Breast epithelium (tissue), 3 donors: ENCODE measurements around the gene LDHA.

Experiments
- POLR2A ChIP-seq: fragments of 450-650 bp; IDR thresholded peaks from one replicate; pipeline ENCODE4 v1.6.1; 2016; ENCODE audit warnings: antibody characterized with exemption, mild to moderate bottlenecking, moderate library complexity
- POLR2AphosphoS5 ChIP-seq, 3 donors: sonication (generic); formaldehyde crosslinking; IDR thresholded peaks; one replicate each; pipeline ENCODE4 v1.6.1; 2017; ENCODE audit warnings: antibody characterized with exemption in 3 of 3
- TF ChIP-seq, protein P1 (sequence below), 3 donors: fragments of 450-650 bp; IDR thresholded peaks; one replicate each; pipeline ENCODE4 v1.5.1; 2016 to 2017; ENCODE audit warnings: antibody characterized with exemption in 3 of 3, mild to moderate bottlenecking in 3 of 3, moderate library complexity in 3 of 3

DNA sequence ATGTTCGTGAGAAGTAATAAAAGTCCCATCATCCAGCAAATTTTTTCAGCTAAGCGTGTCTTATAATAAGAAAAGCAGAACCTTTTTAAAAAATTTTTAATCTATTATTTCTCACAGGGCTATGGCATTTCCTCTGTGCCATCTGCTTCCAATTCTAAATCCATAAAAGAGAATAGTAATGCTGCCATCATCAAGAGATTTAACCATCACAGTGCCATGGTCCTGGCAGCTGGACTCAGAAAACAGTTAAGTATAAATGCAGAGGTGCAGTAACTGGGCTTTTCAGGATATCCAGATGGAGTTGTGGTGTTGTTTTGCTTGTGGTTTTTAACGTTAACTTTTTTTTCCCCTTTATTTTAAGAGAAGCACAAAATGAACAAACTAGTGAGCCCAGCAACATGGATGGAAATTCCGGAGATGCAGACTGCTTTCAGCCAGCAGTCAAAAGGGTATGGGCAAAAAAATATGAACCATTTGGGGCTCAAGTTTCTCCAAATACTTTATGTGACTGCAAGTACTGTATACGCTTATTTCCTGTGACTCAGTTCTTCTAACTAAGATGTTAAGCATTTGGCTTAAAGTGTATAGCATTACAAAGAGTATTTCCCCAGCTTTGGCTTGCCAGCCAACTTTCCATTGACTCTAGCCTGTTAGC is 46.8 kb upstream of the LDHA start:
- TF ChIP-seq, protein P1, sequence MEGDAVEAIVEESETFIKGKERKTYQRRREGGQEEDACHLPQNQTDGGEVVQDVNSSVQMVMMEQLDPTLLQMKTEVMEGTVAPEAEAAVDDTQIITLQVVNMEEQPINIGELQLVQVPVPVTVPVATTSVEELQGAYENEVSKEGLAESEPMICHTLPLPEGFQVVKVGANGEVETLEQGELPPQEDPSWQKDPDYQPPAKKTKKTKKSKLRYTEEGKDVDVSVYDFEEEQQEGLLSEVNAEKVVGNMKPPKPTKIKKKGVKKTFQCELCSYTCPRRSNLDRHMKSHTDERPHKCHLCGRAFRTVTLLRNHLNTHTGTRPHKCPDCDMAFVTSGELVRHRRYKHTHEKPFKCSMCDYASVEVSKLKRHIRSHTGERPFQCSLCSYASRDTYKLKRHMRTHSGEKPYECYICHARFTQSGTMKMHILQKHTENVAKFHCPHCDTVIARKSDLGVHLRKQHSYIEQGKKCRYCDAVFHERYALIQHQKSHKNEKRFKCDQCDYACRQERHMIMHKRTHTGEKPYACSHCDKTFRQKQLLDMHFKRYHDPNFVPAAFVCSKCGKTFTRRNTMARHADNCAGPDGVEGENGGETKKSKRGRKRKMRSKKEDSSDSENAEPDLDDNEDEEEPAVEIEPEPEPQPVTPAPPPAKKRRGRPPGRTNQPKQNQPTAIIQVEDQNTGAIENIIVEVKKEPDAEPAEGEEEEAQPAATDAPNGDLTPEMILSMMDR (IDR thresholded peaks at IDR 0.05), result no peak
- no peak for TF ChIP-seq POLR2AphosphoS5 (IDR thresholded peaks at IDR 0.05)
- TF ChIP-seq POLR2A, result no peak
